GM12878 (cell line): ENCODE results near the gene NME5. TPM values are rescaled to one million over a fixed set of nuclear protein-coding genes. Genes with fewer than 3 reads are reported as not detected.

Experiments used
- ATAC-seq: fragments of 200-7000 bp; cut with Tn5 transposase; 3 replicates; pipeline ENCODE4 v1.9.1; 2020; ENCODE audit warnings: mild to moderate bottlenecking, moderate library complexity
- BruUV-seq: library from RNA; stranded (reverse); fragments of 400-500 nt; replicated peaks from 2 replicates; lab custom pipeline; 2021; lab: Mats Ljungman, UMichigan
- CTCF ChIA-PET: fragments of 300-600 bp; sonication (Branson Sonifier 250); formaldehyde crosslinking; extraction: SDS; loops from one replicate; lab custom pipeline; 2021; ENCODE audit warnings: inconsistent platforms; lab: Yijun Ruan, JAX
- POLR2A ChIA-PET: fragments of 350-600 bp; formaldehyde crosslinking; extraction: SDS; loops from one replicate; lab custom pipeline; 2021; ENCODE audit warnings: inconsistent platforms; lab: Charles Lee
- RAD21 ChIA-PET: fragments of 300-600 bp; sonication (Branson Sonifier 250); formaldehyde crosslinking; loops from one replicate; lab custom pipeline; 2023; ENCODE audit warnings: antibody characterized with exemption; ENCODE audit not compliant: unreplicated experiment; lab: Charles Lee
- SMC1A ChIA-PET: fragments of 300-600 bp; sonication (Branson Sonifier 250); formaldehyde crosslinking; loops from one replicate; lab custom pipeline; 2023; ENCODE audit not compliant: unreplicated experiment, uncharacterized antibody; lab: Charles Lee
- DNase-seq: peaks from one replicate; pipeline ENCODE4 v3.0.0-alpha.2; 2011; ENCODE audit warnings: low read depth, low spot score
- FAIRE-seq: peaks from 3 replicates; lab custom pipeline; 2011; peaks lifted over from hg19 to GRCh38; lab: Jason Lieb, UNC
- H2AFZ ChIP-seq: 2 replicates; pipeline ENCODE4 v1.6.0; 2011; ENCODE audit warnings: low read depth, low read length, control low read depth; ENCODE audit not compliant: control insufficient read depth
- H3K27ac ChIP-seq: 2 replicates; pipeline ENCODE4 v1.5.1; 2011; ENCODE audit warnings: control low read depth; ENCODE audit not compliant: control insufficient read depth, insufficient read depth
- H3K27me3 ChIP-seq, 2 experiments: replicated peaks in 1 of 2; 2 replicates each; pipeline versions ENCODE4 v1.6.0 to v1.6.1; 2011; ENCODE audit warnings: low read length in 1 of 2; ENCODE audit not compliant: control insufficient read depth in 2 of 2, insufficient read depth in 2 of 2
- H3K36me3 ChIP-seq, 2 experiments: 2 replicates each; pipeline ENCODE4 v1.5.1; 2011; ENCODE audit warnings: low read length in 1 of 2; ENCODE audit not compliant: control insufficient read depth in 2 of 2, insufficient read depth in 2 of 2
- H3K4me1 ChIP-seq: 2 replicates; pipeline ENCODE4 v1.6.1; 2011; ENCODE audit warnings: mild to moderate bottlenecking, low read length, moderate library complexity, mixed read lengths; ENCODE audit not compliant: control insufficient read depth, insufficient read depth
- H3K4me2 ChIP-seq: 2 replicates; pipeline ENCODE4 v1.6.0; 2011; ENCODE audit warnings: control low read depth; ENCODE audit not compliant: control insufficient read depth, insufficient read depth
- H3K4me3 ChIP-seq: fragments of 200-600 bp; sonication (generic); 2 replicates; pipeline ENCODE4 v1.5.1; 2016
- H3K79me2 ChIP-seq: 2 replicates; pipeline ENCODE4 v1.6.0; 2011; ENCODE audit warnings: low read length; ENCODE audit not compliant: control insufficient read depth, insufficient read depth
- H3K9ac ChIP-seq: 2 replicates; pipeline ENCODE4 v1.8.0; 2011; ENCODE audit warnings: low read length, control low read depth, mixed read lengths; ENCODE audit not compliant: control insufficient read depth, insufficient read depth
- H3K9me3 ChIP-seq: replicated peaks from 3 replicates; pipeline ENCODE4 v1.5.1; 2011; ENCODE audit warnings: mild to moderate bottlenecking, low read length; ENCODE audit not compliant: control insufficient read depth, insufficient read depth
- H4K20me1 ChIP-seq: 2 replicates; pipeline ENCODE4 v1.6.0; 2011; ENCODE audit not compliant: control insufficient read depth, insufficient read depth
- HSF1 ChIP-seq: fragments of 150-350 bp; IDR thresholded peaks from 2 replicates; pipeline ENCODE4 v1.6.1; 2014; ENCODE audit warnings: mild to moderate bottlenecking, low read depth, low read length
- JUNB ChIP-seq: IDR thresholded peaks from 2 replicates; pipeline ENCODE4 v1.6.1; 2016; ENCODE audit warnings: antibody characterized with exemption, mild to moderate bottlenecking
- MXI1 ChIP-seq: fragments of 150-350 bp; IDR thresholded peaks from 2 replicates; pipeline ENCODE4 v1.6.1; 2011; ENCODE audit warnings: low read depth, mild to moderate bottlenecking, inconsistent platforms, low read length, improper control_type of control experiment
- NFYA ChIP-seq: IDR thresholded peaks from 2 replicates; pipeline ENCODE4 v1.6.1; 2011; ENCODE audit warnings: low read depth, mild to moderate bottlenecking, low read length, improper control_type of control experiment, borderline replicate concordance
- PAX8 ChIP-seq: fragments of 450-650 bp; IDR thresholded peaks from 2 replicates; pipeline ENCODE4 v1.6.1; 2017; ENCODE audit warnings: mild to moderate bottlenecking, moderate library complexity
- POLR2AphosphoS5 ChIP-seq: IDR thresholded peaks from 2 replicates; pipeline ENCODE4 v1.6.1; 2011; ENCODE audit warnings: mild to moderate bottlenecking, low read length, inconsistent platforms
- RB1 ChIP-seq: fragments of 450-650 bp; formaldehyde crosslinking; IDR thresholded peaks from 2 replicates; pipeline ENCODE4 v1.6.1; 2017; ENCODE audit warnings: mild to moderate bottlenecking, borderline replicate concordance
- RBBP5 ChIP-seq: fragments of 200-600 bp; sonication (generic); conservative IDR thresholded peaks from 2 replicates; pipeline ENCODE4 v1.6.1; 2016
- RFX5 ChIP-seq: IDR thresholded peaks from 2 replicates; pipeline ENCODE4 v1.6.1; 2011; ENCODE audit warnings: low read depth, low read length, improper control_type of control experiment
- SREBF1 ChIP-seq: IDR thresholded peaks from 2 replicates; pipeline ENCODE4 v1.6.1; 2012; ENCODE audit warnings: mild to moderate bottlenecking, low read length
- TCF7 ChIP-seq: IDR thresholded peaks from 2 replicates; pipeline ENCODE4 v1.6.1; 2014; ENCODE audit warnings: antibody characterized with exemption, borderline replicate concordance
- YY1 ChIP-seq: IDR thresholded peaks from 2 replicates; pipeline ENCODE4 v1.6.1; 2011; ENCODE audit warnings: low read depth, mild to moderate bottlenecking, low read length
- ZNF207 ChIP-seq: fragments of 450-650 bp; IDR thresholded peaks from 2 replicates; pipeline ENCODE4 v1.6.1; 2014; ENCODE audit warnings: antibody characterized with exemption, mild to moderate bottlenecking, borderline replicate concordance
- ZNF274 ChIP-seq: IDR thresholded peaks from one replicate; pipeline ENCODE4 v1.8.0; 2011; ENCODE audit not compliant: insufficient read length, insufficient read depth
- WGBS: methylation state at CpG from one replicate; pipeline ENCODE4 v1.1.6; 2016; ENCODE audit warnings: low lambda C conversion rate; ENCODE audit not compliant: insufficient replicate concordance, insufficient coverage; ENCODE audit errors: missing lambda C conversion rate; 5-methylcytosine and 5-hydroxymethylcytosine counted together
- in situ Hi-C: fragments of 300-500 bp; cut with MboI; formaldehyde crosslinking; loops from 9 replicates; pipeline ENCODE4 v1.14.3; 2018; ENCODE audit warnings: mixed read lengths
- intact Hi-C: fragments of 100-400 bp; cut with micrococcal nuclease; formaldehyde crosslinking; loops from one replicate; pipeline ENCODE4 v1.14.2; 2022; ENCODE audit not compliant: unreplicated experiment
- polyA plus RNA-seq, 11 experiments: library from polyadenylated mRNA; depleted of rRNA in 4 of 11; unstranded in 6 of 11; stranded (reverse) in 5 of 11; fragments of >200 nt; fragmentation: Nextera tagmentation in 4 of 11; fragmentation: Illumina TruSeq in 1 of 11; extraction: Ambion mirVana in 4 of 11; extraction: Trizol in 1 of 11; gene quantifications; 1 replicate in 1 of 11; 2 replicates in 10 of 11; pipeline versions ENCODE4 v1.2.1 to v1.2.3, GENCODE V29; 2011 to 2016; ENCODE audit warnings: inconsistent platforms in 2 of 11, missing spikeins in 2 of 11, low read depth in 1 of 11
- total RNA-seq, 4 experiments: library from RNA; depleted of rRNA in 3 of 4; stranded (reverse); fragments of >200 nt in 3 of 4; fragmentation: Illumina TruSeq in 1 of 4; extraction: Trizol in 1 of 4; gene quantifications; 2 replicates each; pipeline versions ENCODE4 v1.2.1 to v1.2.3, GENCODE V29; 2013 to 2021

NME5 gene
- total and polyA plus RNA-seq, 10 of the 15 experiments (the other 5 are each of a cell fraction or from before 2014, with no cell fraction given) = 0.22 to 0.52 TPM; not detected in 8

GRCh38 chr5:138091685-138092084 is 47.5 kb downstream of the NME5 start:
- no peaks in the 10 kb centered on the region for H3K79me2 ChIP-seq
- no peak overlapping the region for H3K4me2 ChIP-seq
- H4K20me1 ChIP-seq = no peaks in the 10 kb centered on the region
- POLR2A ChIA-PET = interaction anchor here (0.6 kb wide), 1 partner anchor 486 kb away, joined by 4 read pairs; no protein-coding TSS in a partner anchor
- in situ Hi-C loops = loop anchor here (25.0 kb wide), 1 partner anchor 754 kb away; no protein-coding TSS in a partner anchor
- H2AFZ ChIP-seq = no peak overlapping the region
- no peaks in the 10 kb centered on the region; a peak in 1 of 4 replicates for H3K27me3 ChIP-seq
- WGBS = 15% methylated on average over 4 of the region's 4 CpGs
- SMC1A ChIA-PET = interaction anchor here (0.8 to 1.2 kb wide), 3 partner anchors 9 to 42 kb away, joined by 3 read pairs; no protein-coding TSS in a partner anchor
- no peak for FAIRE-seq
- CTCF ChIA-PET = interaction anchor here (1.1 to 2.8 kb wide), 2 partner anchors 10 to 42 kb away, joined by 9 to 12 read pairs; no protein-coding TSS in a partner anchor
- RAD21 ChIA-PET = no interaction called here
- intact Hi-C loops = no loop called here
- no peaks in the 10 kb centered on the region for H3K4me1 ChIP-seq
- H3K36me3 ChIP-seq = no peaks in the 10 kb centered on the region
- no TSS peak for BruUV-seq
- ATAC-seq = no peak
- H3K9me3 ChIP-seq = no peaks in the 10 kb centered on the region
- no peak overlapping the region for H3K9ac ChIP-seq
- TF ChIP-seq POLR2AphosphoS5 (no peak), PAX8 (no peak), TCF7 (no peak), MXI1 (no peak), ZNF207 (no peak), RB1 (no peak), JUNB (no peak)
- H3K27ac ChIP-seq = no peak overlapping the region
- DNase-seq = no peak
- no peak overlapping the region for H3K4me3 ChIP-seq

- in situ Hi-C loops (loop anchor here (10.0 to 25.0 kb wide), 2 partner anchors 51 to 746 kb away; partner anchors contain the start of gene NME5), intact Hi-C loops (no loop called here)
- BruUV-seq = no TSS peak
- ChIA-PET SMC1A (interaction anchor here (0.6 to 1.0 kb wide), 2 partner anchors 50 to 1425 kb away, joined by 3 to 5 read pairs; no protein-coding TSS in a partner anchor), CTCF (interaction anchor here (1.4 to 12.1 kb wide), 2 partner anchors 15 to 45 kb away, joined by 4 to 243 read pairs; no protein-coding TSS in a partner anchor), RAD21 (interaction anchor here (1.1 kb wide), 1 partner anchor 46 kb away, joined by 3 read pairs; no protein-coding TSS in a partner anchor)
- no peak within 1 kb of the TSS for H3K4me2 ChIP-seq
- H2AFZ ChIP-seq = no peak within 1 kb of the TSS
- no peak for FAIRE-seq
- DNase-seq = no peak
- WGBS = 57% methylated on average over 5 of the region's 5 CpGs
- H3K4me3 ChIP-seq = no peak within 1 kb of the TSS
- peaks cover 7% of the 10 kb centered on the region for H3K4me1 ChIP-seq
- no peaks in the 10 kb centered on the region for H3K79me2 ChIP-seq
- H3K27ac ChIP-seq = no peak within 1 kb of the TSS
- H3K9ac ChIP-seq = no peak within 1 kb of the TSS
- TF ChIP-seq HSF1 (no peak), NFYA (no peak), YY1 (no peak), RBBP5 (no peak), SREBF1 (no peak), ZNF274 (no peak), RFX5 (no peak)
- TF ChIP-seq, all 136 proteins: peak for 0
- Histone ChIP-seq H3K27me3 (no peaks in the 10 kb centered on the region), H3K36me3 (no peaks in the 10 kb centered on the region), H3K9me3 (no peaks in the 10 kb centered on the region), H4K20me1 (no peaks in the 10 kb centered on the region)
- POLR2A ChIA-PET = no interaction called here
- ATAC-seq = no peak
Observed at GRCh38 chr5:138083702-138084101, 55.5 kb downstream of the NME5 start, which contains the start of gene WNT8A. Gene WNT8A (plus strand): TSS chr5:138084033. CDS start chr5:138084128, 95 bp downstream.
